ENCODE results near the gene FSD1L. TPM values are rescaled to one million over a fixed set of nuclear protein-coding genes. Genes with fewer than 3 reads are reported as not detected.

The FSD1L gene
- total and polyA plus RNA-seq, 2 of the 13 experiments (the other 11 are each of a cell fraction or from before 2014, with no cell fraction given): 4.1 to 5.1 TPM

- TF ChIP-seq ZKSCAN8 (CRISPR knock-in tag; IDR thresholded peaks at IDR 0.05; ENCODE audit: borderline replicate concordance): no peak
- TF ChIP-seq HHEX (CRISPR knock-in tag; IDR thresholded peaks at IDR 0.05): no peak
- TF ChIP-seq NFKB2 (CRISPR knock-in tag; IDR thresholded peaks at IDR 0.05; ENCODE audit: borderline replicate concordance): no peak
- no peak for TF ChIP-seq MTERF4 (CRISPR knock-in tag; IDR thresholded peaks at IDR 0.05)
- TF ChIP-seq ZNF781 (CRISPR knock-in tag; IDR thresholded peaks at IDR 0.05; ENCODE audit: borderline replicate concordance, not compliant biosample characterization): no peak
- no peak for TF ChIP-seq ZNF704 (CRISPR knock-in tag; IDR thresholded peaks at IDR 0.05; ENCODE audit: borderline replicate concordance)
- no peak for TF ChIP-seq CHD2 (IDR thresholded peaks at IDR 0.05; ENCODE audit: low read depth, low read length)
- TF ChIP-seq PCBP2 (optimal IDR thresholded peaks at IDR 0.05; ENCODE audit: low read depth, low read length, poor library complexity, severe bottlenecking): no peak
- no peak for TF ChIP-seq FOSL2 (CRISPR knock-in tag; IDR thresholded peaks at IDR 0.05)
These were observed 91.6 kb downstream of the FSD1L start (continued) for GRCh38 chr9:105539452-105539851.

- Histone ChIP-seq H3K4me3 (replicated peaks in 1 of 3; ENCODE audit: insufficient read depth in 1 of 3, low read depth in 2 of 3, low read length in 3 of 3) (no peak overlapping the region), H4K20me1 (ENCODE audit: insufficient read depth, low read length) (no peaks in the 10 kb centered on the region), H3K36me3 (replicated peaks in 1 of 2; ENCODE audit: control insufficient read depth in 1 of 2, insufficient read depth in 2 of 2, low read length in 2 of 2) (peaks cover 0 to 2% of the 10 kb centered on the region in 2 experiments; a peak in 3 of 5 replicates), H3K4me1 (ENCODE audit: insufficient read depth, low read length) (no peaks in the 10 kb centered on the region), H3K79me2 (ENCODE audit: insufficient read depth, low read length) (no peaks in the 10 kb centered on the region), H3K27ac (ENCODE audit: extremely low read length, insufficient read depth, low read length) (no peak overlapping the region), H3K4me2 (ENCODE audit: low read depth, low read length) (no peak overlapping the region), H2AFZ (ENCODE audit: low read length) (no peak overlapping the region), H3K27me3 (ENCODE audit: control insufficient read depth in 1 of 2, insufficient read depth in 2 of 2, low read length in 2 of 2) (no peaks in the 10 kb centered on the region), H3K9me3 (ENCODE audit: low read length) (no peaks in the 10 kb centered on the region), H3K9ac (ENCODE audit: insufficient read depth, low read depth, low read length) (no peak overlapping the region)
- POLR2A ChIA-PET: no interaction called here
- FAIRE-seq (no peak), ATAC-seq (no peak), DNase-seq (ENCODE audit: low spot score) (no peak)
- BruUV-seq (replicated peaks): no TSS peak
- TF ChIP-seq ZNF256 (CRISPR knock-in tag; conservative IDR thresholded peaks at IDR 0.05) (no peak), MAFK (conservative IDR thresholded peaks at IDR 0.05 in 1 of 2, IDR thresholded peaks at IDR 0.05 in 1 of 2; ENCODE audit: low read length in 2 of 2) (no peak), CTCF (CRISPR knock-in tag; IDR thresholded peaks at IDR 0.05) (no peak), CBX5 (CRISPR knock-in tag; IDR thresholded peaks at IDR 0.05; ENCODE audit: borderline replicate concordance) (no peak), NR2F1 (CRISPR knock-in tag; IDR thresholded peaks at IDR 0.05) (no peak), MTF2 (CRISPR knock-in tag; IDR thresholded peaks at IDR 0.05; ENCODE audit: borderline replicate concordance) (no peak), HDAC1 (CRISPR knock-in tag; IDR thresholded peaks at IDR 0.05) (no peak), PHF5A (CRISPR knock-in tag; IDR thresholded peaks at IDR 0.05; ENCODE audit: low read depth, unreplicated experiment) (no peak), STAG1 (CRISPR knock-in tag; IDR thresholded peaks at IDR 0.05) (no peak), ZNF513 (CRISPR knock-in tag; conservative IDR thresholded peaks at IDR 0.05) (no peak)
- 92% methylated on average over 3 of the region's 3 CpGs for WGBS (ENCODE audit: low lambda C conversion rate)
- in situ Hi-C loops (cut with HindIII; ENCODE audit: extremely low pct_ligation_motif_present, low pct_unique_long_range_greater_than_20kb) (no loop called here), intact Hi-C loops (cut with micrococcal nuclease; ENCODE audit: unreplicated experiment) (no loop called here)
- CTCF ChIA-PET (ENCODE audit: low intra/inter-chr PET ratio, low total read pairs): no interaction called here
These were observed 94.0 kb downstream of the FSD1L start for GRCh38 chr9:105541838-105542237.

Measured in HepG2 (cell line).